Mesothelial cell of epicardium (in vitro differentiated cells): ENCODE results near the gene AGBL3. TPM values are rescaled to one million over a fixed set of nuclear protein-coding genes. Genes with fewer than 3 reads are reported as not detected.

Source experiments
- DNase-seq, 2 experiments: peaks; one replicate each; pipeline ENCODE4 v3.0.0; 2021; ENCODE audit warnings: low spot score in 2 of 2; ENCODE audit not compliant: unreplicated experiment in 2 of 2
- H3K27ac Mint-ChIP-seq: 2 replicates; pipeline ENCODE4 v1.8.0; 2021; ENCODE audit warnings: mixed read lengths
- H3K27me3 Mint-ChIP-seq: 2 replicates; pipeline ENCODE4 v1.8.0; 2021; ENCODE audit warnings: low read depth, mixed read lengths
- H3K36me3 Mint-ChIP-seq: 2 replicates; pipeline ENCODE4 v1.8.0; 2021; ENCODE audit warnings: mixed read lengths
- H3K4me1 Mint-ChIP-seq: 2 replicates; pipeline ENCODE4 v1.8.0; 2021; ENCODE audit warnings: mixed read lengths
- H3K4me3 Mint-ChIP-seq: 2 replicates; pipeline ENCODE4 v1.8.0; 2021; ENCODE audit warnings: mild to moderate bottlenecking, moderate library complexity, mixed read lengths
- H3K9me3 Mint-ChIP-seq: 2 replicates; pipeline ENCODE4 v1.8.0; 2021; ENCODE audit warnings: mixed read lengths
- total RNA-seq: library from RNA; stranded (reverse); gene quantifications from 3 replicates; pipeline ENCODE4 v1.2.1, GENCODE V29; 2021
- TF ChIP-seq, protein P1 (sequence below): fragments of 200-600 bp; sonication (generic); IDR thresholded peaks from one replicate; pipeline ENCODE4 v1.5.0; 2021; ENCODE audit warnings: antibody characterized with exemption; ENCODE audit not compliant: unreplicated experiment

AGBL3 gene
- total RNA-seq, 1 donor from 2014 or later, result 2.3 TPM

DNA sequence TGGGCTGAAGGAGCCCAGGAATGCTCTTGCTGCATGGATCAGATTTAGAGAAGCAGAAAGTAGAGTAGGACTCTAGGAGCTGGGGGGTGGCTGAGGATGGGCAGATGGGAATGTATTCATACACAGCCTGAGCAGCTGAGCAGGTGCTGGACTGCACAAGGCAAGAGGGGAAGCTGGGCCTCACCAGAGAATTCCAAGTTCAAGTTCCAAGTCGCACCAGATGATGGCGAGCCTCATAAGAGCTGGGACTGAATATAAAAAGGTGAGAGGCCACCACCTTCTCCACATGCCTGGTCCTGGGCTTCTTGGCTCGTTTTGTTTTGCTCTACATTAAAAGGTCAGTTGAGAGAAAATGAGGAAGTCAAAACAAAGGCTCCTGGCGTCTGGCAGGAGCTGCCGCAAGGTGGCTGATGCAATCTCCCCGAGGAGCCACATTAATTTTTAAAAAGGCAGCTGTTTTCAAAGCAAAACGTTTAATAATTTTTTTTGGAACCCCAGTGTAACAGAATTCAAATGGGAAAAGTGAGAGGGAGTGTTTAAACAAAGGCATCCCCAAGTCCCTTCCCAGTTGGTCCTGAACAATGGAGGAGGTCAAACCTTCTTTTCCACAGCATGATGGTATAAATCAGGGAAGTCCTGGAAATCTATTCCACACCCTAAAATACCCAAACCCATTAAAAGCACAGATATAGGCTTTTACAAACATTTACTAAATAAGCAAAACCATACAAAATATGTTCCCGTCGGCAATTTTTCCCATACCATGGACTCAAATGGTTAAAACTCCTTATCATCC, 174.7 kb downstream of the AGBL3 start:
- Mint-ChIP-seq H3K36me3 (peaks cover 39% of the 10 kb centered on the region), H3K27me3 (no peaks in the 10 kb centered on the region), H3K4me3 (no peak overlapping the region), H3K27ac (peak overlapping the region; percentile 62), H3K9me3 (peaks cover 22% of the 10 kb centered on the region), H3K4me1 (peaks cover 13% of the 10 kb centered on the region)
- DNase-seq, result no peak
- TF ChIP-seq, protein P1, sequence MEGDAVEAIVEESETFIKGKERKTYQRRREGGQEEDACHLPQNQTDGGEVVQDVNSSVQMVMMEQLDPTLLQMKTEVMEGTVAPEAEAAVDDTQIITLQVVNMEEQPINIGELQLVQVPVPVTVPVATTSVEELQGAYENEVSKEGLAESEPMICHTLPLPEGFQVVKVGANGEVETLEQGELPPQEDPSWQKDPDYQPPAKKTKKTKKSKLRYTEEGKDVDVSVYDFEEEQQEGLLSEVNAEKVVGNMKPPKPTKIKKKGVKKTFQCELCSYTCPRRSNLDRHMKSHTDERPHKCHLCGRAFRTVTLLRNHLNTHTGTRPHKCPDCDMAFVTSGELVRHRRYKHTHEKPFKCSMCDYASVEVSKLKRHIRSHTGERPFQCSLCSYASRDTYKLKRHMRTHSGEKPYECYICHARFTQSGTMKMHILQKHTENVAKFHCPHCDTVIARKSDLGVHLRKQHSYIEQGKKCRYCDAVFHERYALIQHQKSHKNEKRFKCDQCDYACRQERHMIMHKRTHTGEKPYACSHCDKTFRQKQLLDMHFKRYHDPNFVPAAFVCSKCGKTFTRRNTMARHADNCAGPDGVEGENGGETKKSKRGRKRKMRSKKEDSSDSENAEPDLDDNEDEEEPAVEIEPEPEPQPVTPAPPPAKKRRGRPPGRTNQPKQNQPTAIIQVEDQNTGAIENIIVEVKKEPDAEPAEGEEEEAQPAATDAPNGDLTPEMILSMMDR, result no peak

DNA sequence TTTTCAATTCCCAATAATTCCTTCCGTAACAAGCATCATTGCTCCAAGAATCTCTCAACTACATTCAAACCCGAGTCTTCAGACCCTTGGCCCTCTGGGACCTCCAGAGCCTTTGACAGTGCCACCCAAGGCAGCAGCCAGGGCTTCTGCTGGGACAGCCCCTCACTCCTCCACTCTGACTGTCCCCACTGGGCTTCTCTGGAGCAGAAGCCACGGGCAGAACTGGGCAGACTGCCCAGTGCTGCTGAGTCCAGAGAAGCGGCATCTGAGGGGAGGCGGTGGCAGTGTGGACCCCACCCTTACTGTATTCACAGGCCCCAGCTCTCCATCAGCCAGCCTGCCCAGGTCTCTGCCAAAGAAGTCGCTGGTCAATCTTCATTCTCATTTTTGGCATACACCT, 175.4 kb downstream of the AGBL3 start:
- no peak overlapping the region for H3K4me3 Mint-ChIP-seq
- TF ChIP-seq, protein P1, result no peak
- no peaks in the 10 kb centered on the region for H3K27me3 Mint-ChIP-seq
- DNase-seq, result no peak
- peaks cover 13% of the 10 kb centered on the region for H3K4me1 Mint-ChIP-seq
- H3K9me3 Mint-ChIP-seq, result peaks cover 16% of the 10 kb centered on the region
- no peak overlapping the region for H3K27ac Mint-ChIP-seq
- H3K36me3 Mint-ChIP-seq, result peaks cover 36% of the 10 kb centered on the region

DNA sequence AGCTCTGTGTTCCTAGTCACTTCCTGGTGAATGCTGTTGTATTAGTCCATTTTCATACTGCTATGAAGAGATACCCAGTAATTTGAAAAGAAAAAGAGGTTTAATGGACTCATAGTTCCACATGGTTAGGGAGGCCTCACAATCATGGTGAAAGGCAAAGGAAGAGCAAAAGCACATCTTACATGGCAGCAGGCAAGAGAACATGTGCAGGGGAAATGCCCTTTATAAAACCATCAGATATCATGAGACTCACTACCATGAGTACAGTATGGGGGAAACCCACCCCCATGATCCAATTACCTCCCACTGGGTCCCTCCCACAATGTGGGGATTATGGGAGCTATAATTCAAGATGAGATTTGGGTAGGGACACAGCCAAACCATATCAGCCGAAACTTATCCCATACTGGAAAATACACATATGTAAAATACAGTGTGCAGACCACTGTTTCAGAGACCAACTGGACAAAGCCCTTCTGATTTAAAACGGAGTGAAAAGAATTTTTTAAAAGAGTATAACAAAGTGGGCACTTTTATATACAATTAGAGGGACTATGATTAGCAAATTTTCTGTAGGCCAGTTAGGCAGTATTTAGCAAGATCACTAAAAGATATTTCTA, 176.2 kb downstream of the AGBL3 start:
- TF ChIP-seq, protein P1, result no peak
- DNase-seq, result no peak
- peaks cover 15% of the 10 kb centered on the region for H3K4me1 Mint-ChIP-seq
- no peak overlapping the region for H3K4me3 Mint-ChIP-seq
- H3K27ac Mint-ChIP-seq, result no peak overlapping the region
- H3K27me3 Mint-ChIP-seq, result no peaks in the 10 kb centered on the region
- peaks cover 9% of the 10 kb centered on the region for H3K9me3 Mint-ChIP-seq
- H3K36me3 Mint-ChIP-seq, result peaks cover 38% of the 10 kb centered on the region

DNA sequence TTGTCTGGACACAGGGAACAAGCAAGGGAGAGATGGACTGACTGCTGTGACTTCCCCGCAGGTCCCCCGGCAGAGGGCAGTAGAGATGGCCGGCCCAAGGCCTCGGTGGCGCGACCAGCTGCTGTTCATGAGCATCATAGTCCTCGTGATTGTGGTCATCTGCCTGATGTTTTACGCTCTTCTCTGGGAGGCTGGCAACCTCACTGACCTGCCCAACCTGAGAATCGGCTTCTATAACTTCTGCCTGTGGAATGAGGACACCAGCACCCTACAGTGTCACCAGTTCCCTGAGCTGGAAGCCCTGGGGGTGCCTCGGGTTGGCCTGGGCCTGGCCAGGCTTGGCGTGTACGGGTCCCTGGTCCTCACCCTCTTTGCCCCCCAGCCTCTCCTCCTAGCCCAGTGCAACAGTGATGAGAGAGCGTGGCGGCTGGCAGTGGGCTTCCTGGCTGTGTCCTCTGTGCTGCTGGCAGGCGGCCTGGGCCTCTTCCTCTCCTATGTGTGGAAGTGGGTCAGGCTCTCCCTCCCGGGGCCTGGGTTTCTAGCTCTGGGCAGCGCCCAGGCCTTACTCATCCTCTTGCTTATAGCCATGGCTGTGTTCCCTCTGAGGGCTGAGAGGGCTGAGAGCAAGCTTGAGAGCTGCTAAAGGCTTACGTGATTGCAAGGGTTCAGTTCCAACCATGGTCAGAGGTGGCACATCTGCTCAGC, 178.2 kb downstream of the AGBL3 start:
- Mint-ChIP-seq H3K4me1 (peaks cover 30% of the 10 kb centered on the region), H3K4me3 (no peak overlapping the region), H3K27ac (peak overlapping the region; percentile 36), H3K27me3 (no peaks in the 10 kb centered on the region), H3K36me3 (peaks cover 48% of the 10 kb centered on the region), H3K9me3 (peaks cover 9% of the 10 kb centered on the region)
- DNase-seq, result no peak
- TF ChIP-seq, protein P1, result no peak

DNA sequence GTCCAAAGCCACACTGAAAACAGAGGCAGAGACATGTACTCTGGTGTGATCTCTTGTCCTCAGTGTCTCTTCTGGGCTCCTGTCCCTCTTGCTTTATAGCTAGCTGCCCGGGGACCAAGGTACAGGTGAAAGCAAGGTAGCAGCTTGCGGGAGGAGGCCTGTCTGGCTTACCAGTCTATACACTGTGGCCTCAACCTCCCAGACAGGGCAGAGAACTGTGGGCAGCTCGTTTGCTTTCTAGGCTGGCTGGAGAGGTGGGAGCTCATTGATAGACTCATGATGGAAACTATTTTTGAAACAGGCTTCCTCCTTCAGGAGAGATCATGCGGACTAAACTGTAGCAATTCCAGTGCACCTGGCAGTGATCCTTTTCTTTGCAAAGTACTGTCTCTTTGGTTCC, 179.6 kb downstream of the AGBL3 start:
- Mint-ChIP-seq H3K27ac (no peak overlapping the region), H3K9me3 (peaks cover 9% of the 10 kb centered on the region), H3K4me3 (no peak overlapping the region), H3K4me1 (peaks cover 27% of the 10 kb centered on the region), H3K27me3 (no peaks in the 10 kb centered on the region), H3K36me3 (peaks cover 44% of the 10 kb centered on the region)
- TF ChIP-seq, protein P1, result no peak
- no peak for DNase-seq
